Activated CD8-positive, alpha-beta T cell treated with anti-CD3 and anti-CD28 coated beads for 36 hours (primary cell): ENCODE data around the gene MTCL1. TPM values are rescaled to one million over a fixed set of nuclear protein-coding genes. Genes with fewer than 3 reads are reported as not detected.

Source experiments
- ATAC-seq: fragments of 200-7000 bp; cut with Tn5 transposase; one replicate; pipeline ENCODE4 v1.10.0; 2021; ENCODE audit warnings: mild to moderate bottlenecking, moderate library complexity
- CTCF ChIA-PET: fragments of 350-600 bp; sonication (Branson Sonifier 250); formaldehyde crosslinking; loops from one replicate; lab custom pipeline; 2021; ENCODE audit warnings: antibody characterized with exemption; lab: Charles Lee
- POLR2A ChIA-PET: fragments of 350-600 bp; sonication (Branson Sonifier 250); formaldehyde crosslinking; loops from one replicate; lab custom pipeline; 2021; ENCODE audit warnings: antibody characterized with exemption; lab: Charles Lee
- DNase-seq: peaks from one replicate; pipeline ENCODE4 v3.0.0-alpha.2; 2020
- H3K27ac Mint-ChIP-seq: one replicate; pipeline ENCODE4 v1.8.0; 2021; ENCODE audit warnings: mild to moderate bottlenecking, mixed read lengths
- H3K27me3 Mint-ChIP-seq: one replicate; pipeline ENCODE4 v1.8.0; 2021; ENCODE audit warnings: mixed read lengths
- H3K36me3 Mint-ChIP-seq: one replicate; pipeline ENCODE4 v1.8.0; 2021; ENCODE audit warnings: low read depth, mixed read lengths
- H3K4me1 Mint-ChIP-seq: one replicate; pipeline ENCODE4 v1.8.0; 2021; ENCODE audit warnings: low read depth, mixed read lengths
- H3K4me3 Mint-ChIP-seq: one replicate; pipeline ENCODE4 v1.8.0; 2021; ENCODE audit warnings: mild to moderate bottlenecking, moderate library complexity, mixed read lengths
- H3K9me3 Mint-ChIP-seq: one replicate; pipeline ENCODE4 v1.8.0; 2021; ENCODE audit warnings: mixed read lengths
- intact Hi-C: fragments of 100-400 bp; cut with micrococcal nuclease; formaldehyde crosslinking; loops from one replicate; pipeline ENCODE4 v1.10.0; 2022
- total RNA-seq, 2 experiments: library from RNA; stranded (reverse); gene quantifications; one replicate each; pipeline ENCODE4 v1.2.3, GENCODE V29; 2021
- TF ChIP-seq, protein P1 (sequence below): fragments of 200-600 bp; IDR thresholded peaks from one replicate; pipeline ENCODE4 v1.8.0; 2022; ENCODE audit warnings: antibody characterized with exemption, mild to moderate bottlenecking

MTCL1 gene
- total RNA-seq, 2 experiments from 2014 or later: 0.25 to 0.52 TPM

DNA sequence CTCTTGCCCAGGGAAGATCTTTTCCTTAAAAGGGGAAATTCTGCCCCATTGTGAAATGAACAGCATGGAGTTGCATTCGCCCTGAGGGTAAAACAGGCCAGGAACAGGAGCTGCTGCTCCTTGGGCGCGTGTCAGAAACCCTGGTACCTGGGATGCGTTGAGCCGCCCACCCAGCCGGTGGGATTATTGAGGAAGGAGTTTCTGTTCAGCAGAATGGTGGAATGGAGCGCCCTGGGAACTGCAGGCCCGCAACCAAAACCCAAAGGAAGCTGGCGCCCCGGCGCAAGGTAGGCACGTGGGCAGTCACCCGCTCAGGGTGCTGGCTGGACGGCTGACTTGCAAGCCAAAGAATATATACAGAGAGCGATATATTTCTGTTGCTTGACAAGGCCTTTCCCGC, 73.5 kb downstream of the MTCL1 start:
- ChIA-PET CTCF (no interaction called here), POLR2A (no interaction called here)
- intact Hi-C loops: no loop called here
- H3K27me3 Mint-ChIP-seq: no peaks in the 10 kb centered on the region
- no peaks in the 10 kb centered on the region for H3K4me1 Mint-ChIP-seq
- no peak overlapping the region for H3K4me3 Mint-ChIP-seq
- DNase-seq (no peak), ATAC-seq (no peak)
- H3K36me3 Mint-ChIP-seq: no peaks in the 10 kb centered on the region
- no peaks in the 10 kb centered on the region for H3K9me3 Mint-ChIP-seq
- TF ChIP-seq, protein P1, sequence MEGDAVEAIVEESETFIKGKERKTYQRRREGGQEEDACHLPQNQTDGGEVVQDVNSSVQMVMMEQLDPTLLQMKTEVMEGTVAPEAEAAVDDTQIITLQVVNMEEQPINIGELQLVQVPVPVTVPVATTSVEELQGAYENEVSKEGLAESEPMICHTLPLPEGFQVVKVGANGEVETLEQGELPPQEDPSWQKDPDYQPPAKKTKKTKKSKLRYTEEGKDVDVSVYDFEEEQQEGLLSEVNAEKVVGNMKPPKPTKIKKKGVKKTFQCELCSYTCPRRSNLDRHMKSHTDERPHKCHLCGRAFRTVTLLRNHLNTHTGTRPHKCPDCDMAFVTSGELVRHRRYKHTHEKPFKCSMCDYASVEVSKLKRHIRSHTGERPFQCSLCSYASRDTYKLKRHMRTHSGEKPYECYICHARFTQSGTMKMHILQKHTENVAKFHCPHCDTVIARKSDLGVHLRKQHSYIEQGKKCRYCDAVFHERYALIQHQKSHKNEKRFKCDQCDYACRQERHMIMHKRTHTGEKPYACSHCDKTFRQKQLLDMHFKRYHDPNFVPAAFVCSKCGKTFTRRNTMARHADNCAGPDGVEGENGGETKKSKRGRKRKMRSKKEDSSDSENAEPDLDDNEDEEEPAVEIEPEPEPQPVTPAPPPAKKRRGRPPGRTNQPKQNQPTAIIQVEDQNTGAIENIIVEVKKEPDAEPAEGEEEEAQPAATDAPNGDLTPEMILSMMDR: no peak
- H3K27ac Mint-ChIP-seq: no peak overlapping the region

GRCh38 chr18:8779251-8779650, 73.9 kb downstream of the MTCL1 start:
- POLR2A ChIA-PET: no interaction called here
- H3K4me1 Mint-ChIP-seq: no peaks in the 10 kb centered on the region
- H3K27me3 Mint-ChIP-seq: no peaks in the 10 kb centered on the region
- no peak overlapping the region for H3K4me3 Mint-ChIP-seq
- DNase-seq (no peak), ATAC-seq (no peak)
- no peak overlapping the region for H3K27ac Mint-ChIP-seq
- H3K9me3 Mint-ChIP-seq: no peaks in the 10 kb centered on the region
- CTCF ChIA-PET: no interaction called here
- H3K36me3 Mint-ChIP-seq: no peaks in the 10 kb centered on the region
- TF ChIP-seq, protein P1: no peak
- intact Hi-C loops: no loop called here

- H3K9me3 Mint-ChIP-seq: no peaks in the 10 kb centered on the region
- ATAC-seq (no peak), DNase-seq (no peak)
- ChIA-PET CTCF (no interaction called here), POLR2A (no interaction called here)
- H3K27ac Mint-ChIP-seq: no peak overlapping the region
- no peaks in the 10 kb centered on the region for H3K36me3 Mint-ChIP-seq
- TF ChIP-seq, protein P1: no peak
- no peaks in the 10 kb centered on the region for H3K27me3 Mint-ChIP-seq
- no peaks in the 10 kb centered on the region for H3K4me1 Mint-ChIP-seq
- intact Hi-C loops: no loop called here
- H3K4me3 Mint-ChIP-seq: no peak overlapping the region
These were observed 74.9 kb downstream of the MTCL1 start for GRCh38 chr18:8780227-8780626.

DNA sequence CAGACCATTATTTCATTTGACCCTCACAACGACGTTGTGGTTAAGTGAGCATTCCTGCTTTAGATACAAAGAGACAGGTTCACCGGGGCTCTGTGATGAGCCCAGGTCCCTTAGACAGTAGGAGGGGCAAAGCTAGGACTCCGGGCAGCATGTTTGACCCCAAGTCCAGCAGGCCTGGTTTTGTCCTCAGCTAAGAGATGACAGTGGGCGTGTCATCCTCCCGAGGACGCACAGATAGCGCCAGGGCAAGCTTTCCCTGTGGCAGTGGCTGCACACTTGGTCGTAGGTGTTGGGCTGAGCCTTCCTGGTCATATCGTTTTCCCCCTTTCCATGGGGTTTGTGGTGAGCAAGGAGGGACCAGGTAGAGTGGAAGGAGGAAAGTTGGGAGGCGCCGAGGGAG, 76.3 kb downstream of the MTCL1 start:
- CTCF ChIA-PET: no interaction called here
- ATAC-seq: no peak
- POLR2A ChIA-PET: no interaction called here
- intact Hi-C loops: no loop called here
- Mint-ChIP-seq H3K27ac (no peak overlapping the region), H3K9me3 (no peaks in the 10 kb centered on the region), H3K27me3 (no peaks in the 10 kb centered on the region), H3K4me1 (no peaks in the 10 kb centered on the region), H3K36me3 (no peaks in the 10 kb centered on the region), H3K4me3 (no peak overlapping the region)
- DNase-seq: no peak
- TF ChIP-seq, protein P1: no peak

- ATAC-seq (no peak), DNase-seq (no peak)
- H3K9me3 Mint-ChIP-seq: no peaks in the 10 kb centered on the region
- no peaks in the 10 kb centered on the region for H3K4me1 Mint-ChIP-seq
- CTCF ChIA-PET: no interaction called here
- intact Hi-C loops: no loop called here
- TF ChIP-seq, protein P1: no peak
- POLR2A ChIA-PET: no interaction called here
- peaks cover 2% of the 10 kb centered on the region for H3K27me3 Mint-ChIP-seq
- no peaks in the 10 kb centered on the region for H3K36me3 Mint-ChIP-seq
- no peak overlapping the region for H3K4me3 Mint-ChIP-seq
- no peak overlapping the region for H3K27ac Mint-ChIP-seq
These were observed 78.1 kb downstream of the MTCL1 start for GRCh38 chr18:8783335-8783993.
